Measurements from ENCODE around the gene CYB561.

- TF ChIP-seq TCF7L2 (IDR thresholded peaks at IDR 0.05; ENCODE audit: low read depth, low read length) = no peak
- TF ChIP-seq REST (IDR thresholded peaks at IDR 0.05; ENCODE audit: insufficient read depth in 1 of 2, low read depth in 2 of 2, low read length in 1 of 2) = no peak
- TF ChIP-seq CTCF (IDR thresholded peaks at IDR 0.05) = no peak
- no peak for TF ChIP-seq SIN3A (IDR thresholded peaks at IDR 0.05; ENCODE audit: borderline replicate concordance, insufficient read depth, low read depth, low read length)
Observed at GRCh38 chr17:63405020-63405419, 41.1 kb downstream of the CYB561 start.

Data from Panc1 (cell line).